Suprapubic skin (tissue), 4 donors: ENCODE data around the gene SMAP2. TPM values are rescaled to one million over a fixed set of nuclear protein-coding genes. Genes with fewer than 3 reads are reported as not detected.
A peak's percentile ranks its signal among the peaks of the same experiment; 100 is the strongest.

Experiments
- DNase-seq, 2 donors: peaks; one replicate each; pipeline ENCODE4 v3.0.0-alpha.2; 2019; ENCODE audit warnings: low spot score in 2 of 2
- H3K27ac ChIP-seq: fragments of 200-600 bp; sonication (generic); one replicate; pipeline ENCODE4 v1.5.1; 2019
- H3K27me3 ChIP-seq: fragments of 200-600 bp; sonication (generic); one replicate; pipeline ENCODE4 v1.5.1; 2019
- H3K36me3 ChIP-seq: fragments of 200-600 bp; sonication (generic); one replicate; pipeline ENCODE4 v1.5.1; 2019
- H3K4me1 ChIP-seq: fragments of 200-600 bp; sonication (generic); one replicate; pipeline ENCODE4 v1.5.1; 2019
- H3K4me3 ChIP-seq: fragments of 200-600 bp; sonication (generic); one replicate; pipeline ENCODE4 v1.5.1; 2019; ENCODE audit warnings: mild to moderate bottlenecking
- H3K9me3 ChIP-seq: fragments of 200-600 bp; sonication (generic); one replicate; pipeline ENCODE4 v1.5.1; 2019
- CTCF ChIP-seq, 2 donors: fragments of 200-600 bp in 1 of 2; fragments of 450-650 bp in 1 of 2; sonication (generic) in 1 of 2; IDR thresholded peaks; one replicate each; pipeline ENCODE4 v1.5.1; 2016 to 2019; ENCODE audit warnings: antibody characterized with exemption in 2 of 2, mild to moderate bottlenecking in 1 of 2, moderate library complexity in 1 of 2
- EP300 ChIP-seq: sonication (generic); formaldehyde crosslinking; IDR thresholded peaks from one replicate; pipeline ENCODE4 v1.6.1; 2017; ENCODE audit warnings: antibody characterized with exemption
- POLR2A ChIP-seq, 2 donors: fragments of 450-650 bp; IDR thresholded peaks; one replicate each; pipeline ENCODE4 v1.6.1; 2017; ENCODE audit warnings: antibody characterized with exemption in 2 of 2, mild to moderate bottlenecking in 2 of 2, moderate library complexity in 2 of 2
- POLR2AphosphoS5 ChIP-seq, 3 donors: sonication (generic); formaldehyde crosslinking; IDR thresholded peaks; one replicate each; pipeline ENCODE4 v1.6.1; 2017; ENCODE audit warnings: antibody characterized with exemption in 3 of 3
- WGBS: methylation state at CpG from one replicate; pipeline ENCODE4 v1.1.5; 2018; 5-methylcytosine and 5-hydroxymethylcytosine counted together
- total RNA-seq, 4 donors: library from RNA; depleted of rRNA; stranded (reverse); fragments of >200 nt; gene quantifications; one replicate each; pipeline ENCODE4 v1.1.0, GENCODE V29; 2016

The SMAP2 gene
- total RNA-seq, 4 donors from 2014 or later, result 17.0 to 32.2 (median 28.0) TPM

DNA sequence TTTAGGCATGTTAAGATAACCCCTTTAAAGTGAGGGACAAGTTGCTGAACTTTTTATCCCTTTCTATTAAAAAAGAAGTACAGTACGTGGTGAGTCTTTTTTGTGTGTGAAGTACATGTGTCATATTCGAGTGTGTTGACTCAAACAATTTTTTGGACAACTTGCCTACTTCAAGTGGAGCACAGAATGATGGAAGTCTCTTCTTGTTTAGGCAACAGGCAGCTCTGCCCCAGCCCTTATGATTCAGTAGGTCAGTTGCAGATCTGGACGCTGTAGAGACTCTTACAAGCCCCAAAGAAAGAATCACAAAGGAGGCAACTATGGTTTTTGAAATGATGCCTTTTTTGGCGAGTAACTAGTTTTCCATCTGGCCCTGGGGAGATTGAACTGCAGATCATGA is 62.3 kb downstream of the SMAP2 start:
- DNase-seq, result no peak
- H3K4me1 ChIP-seq, result no peaks in the 10 kb centered on the region
- H3K36me3 ChIP-seq, result no peaks in the 10 kb centered on the region
- 80% methylated on average over 4 of the region's 4 CpGs for WGBS
- H3K27ac ChIP-seq, result no peak overlapping the region
- TF ChIP-seq CTCF (IDR thresholded peaks at IDR 0.05), result no peak
- TF ChIP-seq POLR2A (IDR thresholded peaks at IDR 0.05), result no peak
- no peak for TF ChIP-seq EP300
- TF ChIP-seq POLR2AphosphoS5 (IDR thresholded peaks at IDR 0.05), result no peak
- H3K27me3 ChIP-seq, result no peaks in the 10 kb centered on the region
- no peaks in the 10 kb centered on the region for H3K9me3 ChIP-seq
- H3K4me3 ChIP-seq, result no peak overlapping the region

GRCh38 chr1:40438391-40439015 is 65.0 kb downstream of the SMAP2 start:
- TF ChIP-seq CTCF (IDR thresholded peaks at IDR 0.05) (peak in 1 of 2 donors; percentile 54), POLR2A (IDR thresholded peaks at IDR 0.05) (no peak), EP300 (no peak), POLR2AphosphoS5 (IDR thresholded peaks at IDR 0.05) (no peak)
- Histone ChIP-seq H3K4me1 (no peaks in the 10 kb centered on the region), H3K36me3 (no peaks in the 10 kb centered on the region), H3K9me3 (no peaks in the 10 kb centered on the region), H3K27me3 (no peaks in the 10 kb centered on the region), H3K4me3 (no peak overlapping the region), H3K27ac (no peak overlapping the region)
- DNase-seq, result no peak
- WGBS, result 67% methylated on average over 3 of the region's 3 CpGs

- Histone ChIP-seq H3K27me3 (no peaks in the 10 kb centered on the region), H3K4me3 (no peak overlapping the region), H3K9me3 (no peaks in the 10 kb centered on the region), H3K36me3 (no peaks in the 10 kb centered on the region), H3K27ac (no peak overlapping the region), H3K4me1 (no peaks in the 10 kb centered on the region)
- DNase-seq, result no peak
- no peak for TF ChIP-seq CTCF (IDR thresholded peaks at IDR 0.05)
- TF ChIP-seq EP300, result no peak
- TF ChIP-seq POLR2AphosphoS5 (IDR thresholded peaks at IDR 0.05), result no peak
- TF ChIP-seq POLR2A (IDR thresholded peaks at IDR 0.05), result no peak
- WGBS, result 87% methylated on average over 5 of the region's 5 CpGs
These were observed 65.7 kb downstream of the SMAP2 start for GRCh38 chr1:40439247-40439646.

DNA sequence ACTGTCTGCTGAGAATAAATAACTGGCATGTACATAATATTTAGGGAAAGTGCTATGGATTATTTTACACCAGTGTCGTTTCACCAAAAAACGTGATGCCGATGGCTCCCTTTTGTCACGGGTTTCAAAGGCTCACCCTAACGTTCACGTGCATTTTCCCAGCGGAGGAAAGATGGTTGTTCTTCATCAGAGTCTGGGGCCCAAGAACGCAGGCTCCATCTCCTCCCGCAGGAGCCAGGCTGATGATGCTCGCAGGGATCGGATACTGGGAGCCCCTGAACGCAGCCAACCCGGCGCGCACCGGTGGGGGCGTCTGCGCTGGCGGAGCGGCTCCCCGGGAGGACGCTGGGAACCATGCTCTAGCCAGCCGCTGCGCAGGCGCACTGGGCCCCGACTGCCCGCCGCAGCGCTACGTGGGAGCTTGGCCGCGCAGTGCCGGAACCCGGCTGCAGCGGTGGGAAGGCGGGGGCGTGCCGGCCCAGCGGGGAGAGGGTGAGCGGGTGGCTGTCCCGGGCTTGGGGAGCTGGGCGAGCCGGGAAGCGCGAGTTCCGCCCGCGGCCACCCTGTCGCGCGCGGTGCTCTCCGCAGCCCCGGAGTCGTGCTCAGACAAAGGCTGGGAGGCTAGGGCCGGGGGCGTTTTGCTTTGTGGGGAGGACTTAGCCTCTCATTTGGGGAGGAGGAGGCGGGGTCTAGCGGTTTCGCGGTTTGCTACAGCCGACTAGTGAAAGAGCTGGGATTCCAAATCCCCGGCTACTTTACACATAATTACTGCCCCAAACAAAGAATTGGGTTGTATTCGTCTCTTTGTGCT is 76.4 kb downstream of the SMAP2 start, which contains the start of gene ZFP69B:
ZFP69B (plus strand) TSS at position 793 of the 811 bp plus-strand sequence. CDS start 486 bp downstream, outside the sequence.
- no peak for TF ChIP-seq CTCF (IDR thresholded peaks at IDR 0.05)
- TF ChIP-seq POLR2AphosphoS5 (IDR thresholded peaks at IDR 0.05), result no peak
- no peak for TF ChIP-seq POLR2A (IDR thresholded peaks at IDR 0.05)
- TF ChIP-seq EP300, result no peak
- Histone ChIP-seq H3K9me3 (no peaks in the 10 kb centered on the region), H3K27me3 (no peaks in the 10 kb centered on the region), H3K36me3 (no peaks in the 10 kb centered on the region), H3K27ac (peak within 1 kb of the TSS; percentile 66), H3K4me1 (peaks cover 12% of the 10 kb centered on the region), H3K4me3 (peak within 1 kb of the TSS; percentile 71)
- peak; percentile 91 for DNase-seq
- WGBS, result 0% methylated on average over 16 of the region's 64 CpGs

DNA sequence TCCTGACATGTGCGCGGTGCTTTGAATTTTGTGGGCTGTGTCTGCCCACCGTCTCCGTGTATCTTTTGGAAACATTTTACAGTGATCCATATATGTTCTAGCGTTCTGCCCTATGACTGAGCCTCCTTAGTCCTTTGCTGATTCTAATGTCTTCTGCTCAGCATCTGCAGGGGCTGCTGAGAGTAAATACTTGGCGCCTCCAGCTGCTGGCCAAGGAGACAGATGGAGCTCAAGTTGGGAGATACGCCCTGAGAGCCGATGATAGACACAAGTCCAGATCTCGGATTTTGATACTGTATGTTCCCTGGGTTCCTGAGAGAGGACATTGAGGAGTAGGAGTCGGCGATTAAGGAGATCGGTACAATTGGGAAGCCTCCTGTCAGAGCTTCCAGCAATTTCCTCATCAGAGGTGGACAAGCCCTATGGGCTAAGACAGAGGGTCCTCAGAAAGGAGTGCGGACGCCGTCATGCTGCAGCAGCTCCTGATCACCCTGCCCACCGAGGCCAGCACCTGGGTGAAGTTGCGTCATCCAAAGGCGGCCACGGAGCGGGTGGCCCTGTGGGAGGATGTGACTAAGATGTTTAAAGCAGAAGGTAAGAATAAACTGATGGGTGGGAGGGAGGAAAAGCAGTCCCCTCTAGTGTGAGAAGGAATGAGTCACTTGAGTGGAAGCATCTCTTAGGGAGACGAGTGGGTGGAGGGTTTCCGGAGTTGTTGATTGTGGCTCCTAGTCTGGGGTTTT is 77.1 kb downstream of the SMAP2 start:
- Histone ChIP-seq H3K36me3 (no peaks in the 10 kb centered on the region), H3K27ac (peak overlapping the region; percentile 66), H3K9me3 (no peaks in the 10 kb centered on the region), H3K27me3 (no peaks in the 10 kb centered on the region), H3K4me1 (peaks cover 12% of the 10 kb centered on the region), H3K4me3 (peak overlapping the region; percentile 71)
- TF ChIP-seq POLR2A (IDR thresholded peaks at IDR 0.05), result no peak
- TF ChIP-seq POLR2AphosphoS5 (IDR thresholded peaks at IDR 0.05), result no peak
- no peak for TF ChIP-seq EP300
- no peak for TF ChIP-seq CTCF (IDR thresholded peaks at IDR 0.05)
- DNase-seq, result no peak
- 30% methylated on average over 22 of the region's 22 CpGs for WGBS
